Gastrocnemius medialis (tissue), 4 donors: ENCODE results near the gene TSPAN15.

ENCODE experiments used
- POLR2A ChIP-seq, 2 donors: fragments of 450-650 bp; IDR thresholded peaks; one replicate each; pipeline ENCODE4 v1.6.1; 2017; ENCODE audit warnings: antibody characterized with exemption in 2 of 2, mild to moderate bottlenecking in 2 of 2, moderate library complexity in 2 of 2
- TF ChIP-seq, protein P1 (sequence below), 5 experiments: fragments of 450-650 bp in 3 of 5; fragments of 200-600 bp in 2 of 5; sonication (generic) in 2 of 5; IDR thresholded peaks in 4 of 5; conservative IDR thresholded peaks in 1 of 5; 1 replicate in 4 of 5; 2 replicates in 1 of 5; pipeline ENCODE4 v1.5.1; 2016 to 2019; ENCODE audit warnings: antibody characterized with exemption in 5 of 5, mild to moderate bottlenecking in 3 of 5, moderate library complexity in 3 of 5

DNA sequence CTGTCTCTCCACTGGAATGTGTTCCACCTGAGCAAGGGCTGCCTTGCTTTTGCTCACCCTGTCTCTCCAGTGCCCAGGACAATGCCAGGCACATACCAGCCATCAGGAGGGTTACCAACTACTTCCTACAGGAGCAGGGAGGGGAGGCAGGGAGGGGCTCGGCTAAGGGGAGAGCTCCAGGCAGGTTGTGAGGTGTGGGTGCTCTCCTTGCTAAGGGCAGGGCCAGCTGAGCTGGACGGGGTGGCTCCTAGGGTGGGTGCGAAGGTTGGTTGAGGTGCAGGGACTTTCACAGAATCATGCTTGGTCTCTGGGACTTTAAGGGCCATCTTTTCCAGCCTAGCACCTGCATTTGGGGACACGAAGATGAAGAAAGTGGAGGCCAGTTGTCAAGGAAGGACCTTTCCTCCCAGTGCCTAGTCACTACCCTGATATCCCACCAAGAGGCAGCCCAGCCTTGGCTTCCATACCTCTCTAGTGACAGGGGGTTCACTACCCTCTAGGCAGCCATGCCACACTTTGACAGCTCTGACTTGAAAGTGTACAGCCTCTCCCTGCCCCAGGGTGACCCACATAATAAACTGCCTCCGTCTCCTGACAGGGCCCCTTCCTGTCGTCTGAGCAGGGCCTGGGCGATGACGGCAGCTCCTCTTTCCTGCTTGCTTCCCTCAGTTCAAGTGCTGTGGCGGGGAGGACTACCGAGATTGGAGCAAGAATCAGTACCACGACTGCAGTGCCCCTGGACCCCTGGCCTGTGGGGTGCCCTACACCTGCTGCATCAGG, 46.5 kb downstream of the TSPAN15 start:
- TF ChIP-seq, protein P1, sequence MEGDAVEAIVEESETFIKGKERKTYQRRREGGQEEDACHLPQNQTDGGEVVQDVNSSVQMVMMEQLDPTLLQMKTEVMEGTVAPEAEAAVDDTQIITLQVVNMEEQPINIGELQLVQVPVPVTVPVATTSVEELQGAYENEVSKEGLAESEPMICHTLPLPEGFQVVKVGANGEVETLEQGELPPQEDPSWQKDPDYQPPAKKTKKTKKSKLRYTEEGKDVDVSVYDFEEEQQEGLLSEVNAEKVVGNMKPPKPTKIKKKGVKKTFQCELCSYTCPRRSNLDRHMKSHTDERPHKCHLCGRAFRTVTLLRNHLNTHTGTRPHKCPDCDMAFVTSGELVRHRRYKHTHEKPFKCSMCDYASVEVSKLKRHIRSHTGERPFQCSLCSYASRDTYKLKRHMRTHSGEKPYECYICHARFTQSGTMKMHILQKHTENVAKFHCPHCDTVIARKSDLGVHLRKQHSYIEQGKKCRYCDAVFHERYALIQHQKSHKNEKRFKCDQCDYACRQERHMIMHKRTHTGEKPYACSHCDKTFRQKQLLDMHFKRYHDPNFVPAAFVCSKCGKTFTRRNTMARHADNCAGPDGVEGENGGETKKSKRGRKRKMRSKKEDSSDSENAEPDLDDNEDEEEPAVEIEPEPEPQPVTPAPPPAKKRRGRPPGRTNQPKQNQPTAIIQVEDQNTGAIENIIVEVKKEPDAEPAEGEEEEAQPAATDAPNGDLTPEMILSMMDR (IDR thresholded peaks at IDR 0.05 in 4 of 5, conservative IDR thresholded peaks at IDR 0.05 in 1 of 5), result no peak
- TF ChIP-seq POLR2A (IDR thresholded peaks at IDR 0.05), result no peak
